Measurements from ENCODE around the gene HLA-DPA1.

GRCh38 chr6:33064723-33065122 lies 8.7 kb downstream of the HLA-DPA1 start:
- TF ChIP-seq POLR2A (IDR thresholded peaks at IDR 0.05; ENCODE audit: low read depth, low read length) = no peak; the same call in 1 of the 2 replicates
- peak; percentile 47; the same call in 1 of the 2 replicates for TF ChIP-seq POLR2AphosphoS5 (IDR thresholded peaks at IDR 0.05; ENCODE audit: low read depth, low read length)
- no peak for TF ChIP-seq TAF1 (IDR thresholded peaks at IDR 0.05; ENCODE audit: borderline replicate concordance, low read depth, low read length)
